IPS-18c (cell line): ENCODE data around the gene STK10.

Experiments
- H3K4me3 ChIP-seq: 2 replicates; pipeline ENCODE4 v1.7.0; 2013; ENCODE audit warnings: low read depth, mild to moderate bottlenecking, low read length, moderate library complexity; ENCODE audit not compliant: insufficient read depth
- H3K9me3 ChIP-seq: one replicate; pipeline ENCODE4 v1.6.1; 2013; ENCODE audit warnings: mild to moderate bottlenecking, low read length, moderate library complexity; ENCODE audit not compliant: control insufficient read depth, insufficient read depth

STK10 gene

GRCh38 chr5:172004824-172005237 lies 183.2 kb downstream of the STK10 start:
- H3K9me3 ChIP-seq, result no peaks in the 10 kb centered on the region
- peak overlapping the region; percentile 79 for H3K4me3 ChIP-seq

GRCh38 chr5:172003746-172004145 lies 184.3 kb downstream of the STK10 start:
- Histone ChIP-seq H3K9me3 (no peaks in the 10 kb centered on the region), H3K4me3 (no peak overlapping the region)

DNA sequence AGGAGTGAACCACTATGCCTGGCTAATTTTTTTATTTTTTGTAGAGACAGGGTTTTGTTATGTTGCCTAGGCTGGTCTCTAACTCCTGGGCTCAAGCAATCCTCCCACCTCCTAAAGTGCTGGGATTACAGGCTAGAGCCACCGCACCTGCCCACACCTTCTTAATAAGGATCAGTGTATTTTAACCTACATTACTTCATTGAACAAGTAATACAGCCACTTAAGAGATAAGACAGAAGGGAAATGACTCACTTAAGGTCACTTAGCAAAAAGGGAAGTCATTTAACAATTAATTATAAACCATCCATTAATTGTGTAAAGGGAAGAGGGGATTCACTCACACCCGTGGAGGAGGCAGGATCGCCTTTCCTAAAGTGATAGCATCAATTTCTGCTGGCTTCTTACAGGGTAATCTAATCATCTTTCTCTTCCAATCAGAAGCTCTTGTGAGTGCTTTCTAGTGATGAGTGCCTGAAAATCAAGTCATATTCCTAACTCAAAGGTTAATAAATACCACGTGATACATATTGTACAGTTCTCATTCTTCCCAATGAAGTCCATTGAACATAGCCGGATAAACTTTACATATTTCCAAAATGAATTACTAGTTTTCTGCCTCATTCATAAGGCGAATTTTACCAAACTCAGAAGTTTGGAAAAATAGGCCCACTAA lies 185.0 kb downstream of the STK10 start:
- H3K4me3 ChIP-seq, result no peak overlapping the region

DNA sequence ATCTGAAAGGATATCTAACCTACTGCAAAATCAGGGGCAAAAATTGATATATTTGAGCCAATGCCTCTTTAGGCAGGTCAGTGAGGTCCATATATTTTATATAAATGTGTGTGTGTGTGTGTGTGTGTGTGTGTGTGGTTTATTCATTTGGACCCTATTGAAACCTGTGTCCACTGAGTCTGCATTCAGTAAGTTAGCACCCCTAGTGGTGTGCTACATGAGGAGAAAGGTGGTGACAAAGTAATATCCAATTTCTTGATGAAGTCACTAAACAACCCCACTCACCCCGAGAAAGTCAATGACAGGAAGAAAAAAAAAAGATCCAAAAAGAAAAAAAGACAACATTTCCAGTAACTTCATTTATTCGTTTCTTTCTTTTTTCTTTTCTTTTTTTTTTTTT lies 185.7 kb downstream of the STK10 start:
- no peaks in the 10 kb centered on the region for H3K9me3 ChIP-seq
- no peak overlapping the region for H3K4me3 ChIP-seq

More for the DNA sequence above, 185.0 kb downstream of the STK10 start:
- no peaks in the 10 kb centered on the region for H3K9me3 ChIP-seq

DNA sequence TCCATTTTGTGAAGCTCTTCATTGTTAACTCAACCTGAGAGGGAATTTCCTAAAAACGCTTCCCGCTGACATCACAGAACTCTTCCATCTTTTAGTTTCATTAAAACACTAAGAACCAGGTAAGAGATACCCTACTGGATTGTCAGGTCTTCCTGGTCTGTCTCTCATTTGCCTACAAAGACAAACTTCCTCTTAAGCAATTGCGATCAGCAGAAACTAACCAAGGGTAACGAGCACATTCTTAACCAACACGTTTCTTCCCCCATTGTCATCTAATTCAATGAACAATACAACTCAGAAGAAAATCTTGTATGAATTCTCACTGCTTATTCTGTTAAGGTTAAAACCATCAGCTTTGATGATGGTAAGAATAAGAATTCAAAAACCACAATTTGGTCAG lies 188.1 kb downstream of the STK10 start:
- H3K4me3 ChIP-seq, result no peak overlapping the region
- no peaks in the 10 kb centered on the region for H3K9me3 ChIP-seq

DNA sequence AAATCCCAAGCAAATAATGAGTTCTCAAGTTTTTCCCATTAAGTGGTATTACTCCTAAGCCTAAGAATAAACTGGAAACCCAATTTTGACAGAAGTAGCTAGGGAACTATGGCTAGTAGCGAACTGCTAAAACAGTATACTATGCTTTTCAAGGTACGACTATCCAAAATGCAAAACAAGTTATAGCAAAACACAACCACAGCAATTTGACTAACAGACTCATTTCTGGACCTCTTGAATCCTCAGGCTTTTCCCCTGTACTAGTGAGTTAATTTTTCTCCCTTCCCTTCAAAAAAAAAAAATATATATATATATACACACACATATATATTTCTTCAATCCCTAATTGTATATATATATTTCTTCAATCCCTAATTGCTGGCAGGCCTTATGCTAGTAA lies 188.9 kb downstream of the STK10 start:
- Histone ChIP-seq H3K9me3 (no peaks in the 10 kb centered on the region), H3K4me3 (no peak overlapping the region)

GRCh38 chr5:171997011-171997410 lies 191.0 kb downstream of the STK10 start:
- H3K4me3 ChIP-seq, result no peak overlapping the region

GRCh38 chr5:171992813-171993212 lies 195.2 kb downstream of the STK10 start:
- H3K4me3 ChIP-seq, result no peak overlapping the region

More at GRCh38 chr5:171997011-171997410, 191.0 kb downstream of the STK10 start:
- H3K9me3 ChIP-seq, result no peaks in the 10 kb centered on the region

DNA sequence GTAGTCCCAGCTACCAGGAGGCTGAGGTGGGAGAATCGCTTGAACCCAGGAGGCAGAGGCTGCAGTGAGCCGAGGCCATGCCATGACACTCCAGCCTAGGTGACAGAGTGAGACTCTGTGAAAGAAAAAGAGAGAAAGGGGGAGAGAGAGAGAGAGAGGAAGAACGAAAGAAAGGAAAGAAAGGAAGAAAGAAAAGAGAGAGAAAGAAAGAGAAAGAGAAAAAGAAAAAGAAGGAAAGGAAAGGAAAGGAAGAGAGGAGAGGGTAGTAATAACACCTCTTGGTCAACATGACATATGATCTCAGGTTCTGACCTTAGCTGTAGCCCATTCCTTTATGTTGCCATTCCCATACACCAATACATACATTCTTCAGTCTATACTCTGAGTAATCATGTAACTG lies 195.7 kb downstream of the STK10 start:
- Histone ChIP-seq H3K9me3 (no peaks in the 10 kb centered on the region), H3K4me3 (no peak overlapping the region)

More at GRCh38 chr5:171992813-171993212, 195.2 kb downstream of the STK10 start:
- no peaks in the 10 kb centered on the region for H3K9me3 ChIP-seq
